GM21619 (cell line): Measurements from ENCODE around the gene MAP2K5.
"Not testable (repeated sequence)": the region's sequence is repeated elsewhere in the genome, so short reads cannot be mapped to it uniquely, and the experiment has no call there.

Experiments
- ATAC-seq: cut with Tn5 transposase; IDR thresholded peaks from one replicate; pipeline ENCODE4 v1.9.1; 2021; ENCODE audit not compliant: unreplicated experiment

The MAP2K5 gene

GRCh38 chr15:67590191-67590590 is 47.7 kb downstream of the MAP2K5 start:
- no peak for ATAC-seq

- no peak for ATAC-seq
These were observed 49.7 kb downstream of the MAP2K5 start for GRCh38 chr15:67592245-67592644.

GRCh38 chr15:67593562-67593961 is 51.1 kb downstream of the MAP2K5 start:
- ATAC-seq: no peak

- ATAC-seq: no peak
These were observed 52.3 kb downstream of the MAP2K5 start for GRCh38 chr15:67594770-67595169.

DNA sequence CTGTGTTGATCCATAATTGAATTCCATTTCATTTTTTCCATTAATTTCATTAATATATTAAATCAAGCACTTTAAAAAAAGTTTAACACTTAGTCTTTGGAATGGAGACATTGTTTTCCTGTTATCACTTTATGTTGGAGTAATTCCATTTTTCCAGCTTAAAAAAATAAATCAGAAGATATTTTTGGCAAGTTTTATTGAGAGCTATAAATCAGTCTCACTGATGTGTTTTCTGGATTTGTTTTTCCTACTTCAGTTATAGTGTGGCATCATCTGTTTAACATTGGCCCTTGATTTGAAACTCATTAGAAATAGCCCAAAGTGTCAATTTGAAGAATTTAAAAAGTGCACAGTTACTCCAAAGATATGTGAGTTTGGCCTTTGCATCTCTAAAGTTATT is 53.1 kb downstream of the MAP2K5 start:
- no peak for ATAC-seq

GRCh38 chr15:67601073-67601472 is 58.6 kb downstream of the MAP2K5 start:
- ATAC-seq: no peak

DNA sequence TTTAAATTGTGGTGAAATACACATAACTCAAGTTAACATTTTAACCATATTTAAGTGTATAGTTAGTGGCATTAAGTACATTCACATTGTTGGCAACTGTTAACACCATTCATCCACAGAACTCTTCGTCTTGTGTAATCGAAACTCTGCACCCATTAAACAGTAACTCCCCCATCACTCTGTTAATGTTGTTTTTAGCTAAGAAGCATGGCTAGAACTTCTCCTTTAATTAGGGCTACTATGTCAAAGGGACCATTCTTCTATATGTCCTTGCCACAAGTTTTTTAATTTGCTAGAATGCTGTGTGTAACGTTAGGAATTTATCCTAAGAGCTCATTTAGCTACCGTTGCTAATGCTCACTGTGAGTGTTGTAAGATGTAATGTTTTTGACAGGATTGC is 60.6 kb downstream of the MAP2K5 start:
- no peak for ATAC-seq

DNA sequence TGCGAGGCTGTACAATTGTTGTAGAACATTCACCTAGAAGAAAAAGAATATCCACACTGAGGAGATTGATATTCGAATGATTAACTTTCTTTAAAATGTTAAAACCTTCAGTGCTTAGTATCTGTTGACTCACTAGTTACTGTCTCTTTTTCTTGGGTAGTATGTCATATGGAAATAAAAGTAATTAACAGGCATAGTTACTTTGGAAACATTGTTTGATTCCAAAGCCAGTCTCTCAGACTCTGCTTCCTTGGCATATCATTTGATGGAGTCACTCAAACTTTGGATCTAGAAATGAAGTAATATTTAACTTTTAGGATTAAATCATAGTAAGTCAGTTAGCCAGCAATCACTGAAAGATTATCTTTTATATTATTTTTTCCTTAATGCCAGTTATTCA is 63.4 kb downstream of the MAP2K5 start:
- ATAC-seq: no peak

GRCh38 chr15:67606742-67607141 is 64.2 kb downstream of the MAP2K5 start:
- no peak for ATAC-seq

DNA sequence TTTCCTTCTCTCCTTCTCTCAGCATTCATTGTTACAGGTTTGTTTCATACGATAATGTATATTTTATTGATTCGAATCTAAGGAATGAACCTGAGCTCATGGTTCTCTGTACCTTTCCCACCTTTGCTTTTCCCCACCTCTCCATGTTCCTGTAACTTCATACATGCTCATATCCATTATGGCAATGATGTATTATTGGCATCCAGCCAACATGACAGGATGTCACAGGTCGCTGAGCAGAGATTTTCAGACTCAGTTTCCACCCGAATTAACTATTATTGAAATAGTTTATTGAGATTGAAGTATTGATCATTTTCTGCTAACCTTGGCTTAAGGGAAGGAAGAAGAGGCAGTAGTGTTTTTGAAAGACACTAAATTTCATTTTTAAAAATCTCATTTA is 64.8 kb downstream of the MAP2K5 start:
- ATAC-seq: no peak

DNA sequence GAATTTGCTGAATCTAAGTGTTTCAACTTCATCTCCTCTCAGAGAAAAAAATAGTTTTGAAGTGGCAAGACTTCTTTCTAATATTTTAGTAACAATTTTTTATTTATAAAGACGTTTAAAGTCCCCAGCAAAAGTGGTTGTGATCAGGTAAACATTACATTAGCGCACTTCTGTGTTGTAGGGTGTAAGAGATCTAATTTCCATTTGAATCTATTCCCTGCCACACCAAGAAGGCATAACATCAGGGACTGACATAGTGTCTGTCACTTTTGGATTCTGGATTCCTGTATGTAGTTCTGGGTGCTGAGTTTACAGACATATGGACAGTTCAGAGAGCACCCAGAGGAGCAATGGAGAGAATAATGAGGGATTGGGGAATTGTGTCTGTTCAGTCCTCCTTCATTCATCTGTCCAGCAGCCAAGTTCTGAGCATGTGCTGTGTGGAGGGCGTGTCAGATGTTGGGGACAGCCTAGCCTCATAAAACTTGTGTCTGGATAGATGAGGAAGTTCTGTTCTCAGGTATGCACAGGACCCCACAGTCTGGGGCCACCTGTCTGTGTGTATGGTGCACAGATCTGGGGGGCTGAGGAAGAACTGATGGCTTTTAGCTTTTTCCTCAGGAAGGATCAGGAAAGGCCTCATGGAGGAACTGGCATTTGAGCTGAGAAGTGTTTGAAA is 65.6 kb downstream of the MAP2K5 start:
- no peak for ATAC-seq

DNA sequence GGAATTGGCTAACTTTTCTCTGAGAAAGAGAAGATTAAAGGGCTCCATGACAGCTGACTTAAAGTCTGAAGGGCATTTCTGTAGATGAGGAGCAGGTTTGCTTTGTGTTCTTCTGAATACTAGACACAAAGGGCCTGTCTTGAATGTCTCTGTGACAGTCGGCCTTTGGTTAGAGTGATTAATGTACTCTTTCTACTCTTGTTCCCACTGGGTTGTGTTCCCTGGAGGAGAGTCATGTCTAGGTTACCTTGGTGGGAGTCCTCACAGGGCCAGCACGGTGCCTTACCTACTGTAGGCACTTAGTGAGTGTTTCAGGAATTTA is 66.1 kb downstream of the MAP2K5 start:
- no peak for ATAC-seq

DNA sequence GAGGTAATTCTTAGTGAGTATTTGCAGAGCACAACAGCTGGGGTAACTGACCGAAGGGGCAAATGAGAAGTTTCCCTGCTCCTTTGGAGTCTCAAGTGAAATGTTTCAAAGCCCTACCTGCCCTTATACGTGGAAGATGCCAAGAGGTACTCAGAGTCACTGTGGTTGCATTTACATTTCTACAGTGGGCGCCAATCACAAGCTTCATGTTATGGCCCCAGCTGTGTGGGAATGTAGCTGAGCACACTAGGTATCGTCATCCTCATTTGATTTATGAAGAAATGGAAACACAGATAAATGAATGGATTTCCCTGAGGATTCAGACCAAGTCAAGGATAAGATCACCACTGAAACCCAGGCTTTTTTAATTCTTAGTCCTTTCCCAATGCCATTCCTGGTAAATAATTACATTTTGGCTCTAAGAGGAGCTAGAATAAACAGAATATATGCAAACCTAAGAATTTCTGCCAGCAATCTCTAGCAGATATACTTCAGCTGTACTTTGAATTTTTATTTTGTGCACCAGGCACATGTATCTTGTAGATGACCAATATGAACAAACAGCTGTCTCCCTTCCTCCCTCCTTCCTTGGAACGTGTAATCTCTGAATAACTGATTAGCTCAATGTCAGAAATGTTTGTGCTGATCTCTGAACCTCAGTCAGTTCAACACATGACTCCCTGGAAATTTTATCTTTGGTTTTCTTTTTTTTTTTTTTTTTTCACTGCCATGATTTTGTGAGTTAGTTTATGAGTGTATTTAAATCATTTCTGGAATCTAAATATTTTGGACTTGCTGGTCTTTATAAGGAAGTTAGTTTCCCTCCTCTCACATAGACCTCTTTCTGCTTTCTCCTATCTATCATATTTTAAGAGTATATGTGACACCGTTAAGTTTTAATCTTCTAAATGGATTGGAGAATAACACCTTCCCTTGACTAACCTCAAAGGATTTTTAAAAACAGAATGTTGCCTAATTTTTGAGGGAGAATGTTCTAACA is 69.2 kb downstream of the MAP2K5 start:
- ATAC-seq: no peak

- ATAC-seq: no peak
These were observed 70.7 kb downstream of the MAP2K5 start for GRCh38 chr15:67613211-67613610.

DNA sequence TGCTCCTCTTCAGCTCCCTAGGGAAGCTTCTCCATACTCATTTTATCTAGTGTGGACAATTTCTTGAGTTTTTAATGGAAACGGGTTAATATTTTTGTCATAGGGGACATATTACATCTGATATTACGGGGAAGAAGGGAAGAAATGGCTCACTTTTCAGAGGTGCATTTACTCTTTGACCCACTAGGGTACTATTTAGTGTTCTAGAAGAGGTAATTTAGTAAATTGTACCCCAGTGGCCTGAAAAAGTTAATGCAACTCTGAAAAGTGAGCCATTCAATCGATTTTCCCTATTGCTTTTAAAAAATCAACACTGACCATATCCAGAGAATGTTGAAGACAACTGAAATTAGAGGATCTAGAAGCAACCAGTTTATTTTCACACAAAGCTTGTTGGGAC is 71.2 kb downstream of the MAP2K5 start:
- ATAC-seq: no peak

GRCh38 chr15:67615131-67615534 is 72.6 kb downstream of the MAP2K5 start:
- ATAC-seq: not testable (repeated sequence)

DNA sequence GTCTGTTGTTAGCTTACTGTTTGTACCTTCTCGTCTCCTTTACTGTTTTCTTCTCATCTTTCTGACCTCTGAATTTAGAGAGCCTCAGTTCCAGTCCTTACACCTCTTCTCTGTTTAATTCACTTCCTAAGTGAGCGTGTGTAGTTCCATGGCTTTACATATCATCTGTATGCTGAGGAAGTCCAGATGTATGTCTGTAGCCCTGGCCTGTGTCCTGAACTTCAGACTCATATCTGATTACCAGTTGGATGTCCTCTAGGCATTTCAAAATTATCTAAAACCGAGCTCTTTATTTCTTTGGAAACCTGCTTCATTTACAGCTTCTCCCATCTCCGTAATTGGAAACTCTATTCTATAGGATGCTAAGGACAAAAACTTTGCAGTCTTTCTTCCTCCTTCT is 75.8 kb downstream of the MAP2K5 start:
- ATAC-seq: no peak

DNA sequence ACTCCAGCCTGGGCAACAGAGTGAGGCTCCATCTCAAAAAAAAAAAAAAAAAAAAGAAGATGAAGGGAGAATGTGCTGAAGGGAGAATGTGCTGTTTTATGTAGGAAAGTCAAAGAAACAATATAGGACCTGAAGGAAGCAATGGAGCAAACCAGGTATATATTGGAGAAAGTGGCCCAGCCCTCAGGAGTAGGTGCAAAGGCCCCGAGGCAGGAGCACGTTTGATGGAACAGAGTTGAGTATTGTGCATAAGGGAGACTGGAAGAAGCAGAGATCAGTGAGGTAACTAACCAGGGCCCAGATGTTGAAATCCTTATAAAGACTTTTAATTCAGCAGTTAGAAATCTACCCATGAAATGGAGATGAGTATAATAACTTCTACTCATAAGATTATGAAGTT is 79.6 kb downstream of the MAP2K5 start:
- ATAC-seq: no peak

- no peak for ATAC-seq
These were observed 89.8 kb downstream of the MAP2K5 start for GRCh38 chr15:67632261-67632660.

DNA sequence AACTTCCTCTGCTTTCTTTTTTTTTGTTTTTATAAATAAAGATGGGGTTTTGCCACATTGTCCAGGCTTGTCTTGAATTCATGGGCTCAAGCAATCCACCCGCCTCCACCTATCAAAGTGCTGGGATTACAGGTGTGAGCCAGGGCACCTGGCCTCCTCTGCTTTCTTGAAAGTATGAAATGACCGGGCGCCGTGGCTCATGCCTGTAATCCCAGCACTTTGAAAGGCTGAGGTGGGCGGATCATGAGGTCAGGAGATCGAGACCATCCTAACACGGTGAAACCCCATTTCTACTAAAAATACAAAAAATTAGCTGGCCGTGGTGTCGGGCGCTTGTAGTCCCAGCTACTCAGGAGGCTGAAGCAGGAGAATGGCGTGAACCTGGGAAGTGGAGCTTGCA is 93.4 kb downstream of the MAP2K5 start:
- ATAC-seq: not testable (repeated sequence)

DNA sequence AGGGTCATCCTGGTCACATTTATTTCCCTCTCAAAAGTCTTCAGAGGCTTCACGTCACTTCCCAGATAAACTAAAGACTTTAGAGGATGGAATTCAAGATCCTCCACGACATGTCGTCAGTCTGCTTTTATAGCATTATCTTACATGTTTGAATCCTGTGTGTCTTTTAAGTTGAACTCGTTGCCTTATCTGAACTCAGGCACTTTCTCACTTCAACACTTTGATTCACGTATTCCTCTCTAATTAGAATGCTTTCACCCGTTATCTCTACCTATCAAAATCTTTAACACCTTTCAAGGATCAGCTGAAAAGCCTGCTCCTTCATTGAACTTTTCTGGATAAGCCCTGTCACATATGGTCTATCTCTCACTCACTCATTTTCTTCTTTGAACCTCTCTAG is 97.1 kb downstream of the MAP2K5 start:
- ATAC-seq: no peak

DNA sequence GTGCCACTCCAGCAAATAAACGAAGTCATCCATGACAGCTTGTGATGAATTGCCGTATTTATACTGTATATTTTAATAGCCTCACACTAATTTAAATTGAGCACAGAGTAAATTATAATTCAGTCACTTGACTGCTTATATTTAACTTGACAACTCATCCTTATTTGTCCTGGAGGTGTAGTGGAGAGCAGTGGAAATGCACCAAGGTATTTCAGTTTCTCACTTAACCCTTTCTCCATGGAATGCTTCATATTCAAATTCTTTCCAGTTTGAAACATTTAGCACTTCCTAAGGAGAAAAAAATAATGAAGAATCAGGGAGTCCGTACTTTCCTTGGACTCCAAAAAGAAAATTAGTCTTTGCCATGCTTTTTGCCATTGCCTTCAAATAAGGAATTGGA is 99.0 kb downstream of the MAP2K5 start:
- ATAC-seq: no peak
